HepG2 (cell line): Measurements from ENCODE around the gene STH. TPM values are rescaled to one million over a fixed set of nuclear protein-coding genes. Genes with fewer than 3 reads are reported as not detected.

ENCODE experiments used
- ARID3A ChIP-seq: IDR thresholded peaks from 2 replicates; pipeline ENCODE4 v1.6.1; 2012; ENCODE audit warnings: low read depth, low read length, improper control_type of control experiment
- HCFC1 ChIP-seq: fragments of 150-350 bp; IDR thresholded peaks from 2 replicates; pipeline ENCODE4 v1.6.1; 2014; ENCODE audit warnings: low read depth, low read length
- HHEX ChIP-seq: IDR thresholded peaks from 2 replicates; pipeline ENCODE4 v1.6.1; 2016; ENCODE audit warnings: control low read depth
- NR2F6 ChIP-seq, 2 experiments: IDR thresholded peaks; 2 replicates each; pipeline ENCODE4 v1.6.1; 2016; ENCODE audit warnings: antibody characterized with exemption in 1 of 2, mild to moderate bottlenecking in 1 of 2
- PTBP1 ChIP-seq: fragments of 200-400 bp; formaldehyde crosslinking; IDR thresholded peaks from 2 replicates; pipeline ENCODE4 v1.6.1; 2018; ENCODE audit warnings: low read length, low read depth; ENCODE audit not compliant: poor library complexity, severe bottlenecking
- SIX4 ChIP-seq: sonication (generic); formaldehyde crosslinking; IDR thresholded peaks from 2 replicates; pipeline ENCODE4 v1.4.0; 2020; ENCODE audit warnings: missing genetic modification reagents
- THRA ChIP-seq: sonication (generic); formaldehyde crosslinking; IDR thresholded peaks from 2 replicates; pipeline ENCODE4 v1.4.0; 2020; ENCODE audit warnings: missing genetic modification reagents, borderline replicate concordance
- TOPORS ChIP-seq: sonication (generic); formaldehyde crosslinking; IDR thresholded peaks from 2 replicates; pipeline ENCODE4 v1.8.0; 2023; ENCODE audit warnings: mild to moderate bottlenecking, missing genetic modification reagents
- ZBED4 ChIP-seq: sonication (generic); formaldehyde crosslinking; IDR thresholded peaks from 2 replicates; pipeline ENCODE4 v1.4.0; 2020; ENCODE audit warnings: missing genetic modification reagents, borderline replicate concordance
- ZBTB46 ChIP-seq: sonication (generic); formaldehyde crosslinking; IDR thresholded peaks from 2 replicates; pipeline ENCODE4 v1.4.0; 2020; ENCODE audit warnings: mild to moderate bottlenecking, missing genetic modification reagents, borderline replicate concordance
- ZKSCAN1 ChIP-seq: fragments of 150-350 bp; IDR thresholded peaks from 2 replicates; pipeline ENCODE4 v1.6.1; 2014; ENCODE audit warnings: low read length
- ZNF256 ChIP-seq: sonication (generic); formaldehyde crosslinking; conservative IDR thresholded peaks from 2 replicates; pipeline ENCODE4 v1.4.0; 2020; ENCODE audit warnings: missing genetic modification reagents
- ZNF329 ChIP-seq: sonication (generic); formaldehyde crosslinking; IDR thresholded peaks from 2 replicates; pipeline ENCODE4 v1.9.0; 2021; ENCODE audit warnings: low read depth, mild to moderate bottlenecking, missing genetic modification reagents
- ZNF562 ChIP-seq: sonication (generic); formaldehyde crosslinking; IDR thresholded peaks from 2 replicates; pipeline ENCODE4 v1.8.0; 2022; ENCODE audit warnings: missing genetic modification reagents, borderline replicate concordance
- ZNF580 ChIP-seq: IDR thresholded peaks from 2 replicates; pipeline ENCODE4 v1.6.1; 2016; ENCODE audit warnings: low read depth, borderline replicate concordance
- ZNF691 ChIP-seq: sonication (generic); formaldehyde crosslinking; IDR thresholded peaks from 2 replicates; pipeline ENCODE4 v1.4.0; 2020; ENCODE audit warnings: missing genetic modification reagents, low read depth, mild to moderate bottlenecking, borderline replicate concordance
- ZSCAN21 ChIP-seq: sonication (generic); formaldehyde crosslinking; IDR thresholded peaks from 2 replicates; pipeline ENCODE4 v1.8.0; 2022; ENCODE audit warnings: mild to moderate bottlenecking, missing genetic modification reagents, moderate library complexity, borderline replicate concordance
- polyA plus RNA-seq, 8 experiments: library from polyadenylated mRNA; depleted of rRNA in 3 of 8; stranded (reverse) in 7 of 8; unstranded in 1 of 8; fragments of >200 nt; fragmentation: Illumina TruSeq in 4 of 8; extraction: Trizol in 4 of 8; gene quantifications; 2 replicates each; pipeline versions ENCODE4 v1.2.1 to v1.2.3, GENCODE V29; 2011 to 2016; ENCODE audit warnings: low read depth in 4 of 8, missing spikeins in 1 of 8, mixed read lengths in 1 of 8; ENCODE audit not compliant: insufficient read depth in 1 of 8
- total RNA-seq, 5 experiments: library from RNA; depleted of rRNA; stranded (reverse); fragments of >200 nt; fragmentation: Illumina TruSeq; extraction: Trizol; gene quantifications; 2 replicates each; pipeline ENCODE4 v1.2.3, GENCODE V29; 2016; ENCODE audit warnings: low read depth in 1 of 5

STH gene
- total and polyA plus RNA-seq, 2 of the 13 experiments (the other 11 are each of a cell fraction or from before 2014, with no cell fraction given), result not detected

- TF ChIP-seq ZBED4, result peak; percentile 54; the same call in 1 of the 2 replicates
- TF ChIP-seq NR2F6 (IDR thresholded peaks at IDR 0.05), result no peak
- no peak for TF ChIP-seq NR2F6 (CRISPR knock-in tag; IDR thresholded peaks at IDR 0.05)
- TF ChIP-seq ZBTB46 (CRISPR knock-in tag), result no peak
- peak; percentile 60 for TF ChIP-seq THRA (CRISPR knock-in tag)
- TF ChIP-seq SIX4 (CRISPR knock-in tag), result no peak
- TF ChIP-seq ZNF329 (CRISPR knock-in tag), result 0 out of 2 replicates have a peak, but pooled peaks have one; percentile 3
- no peak for TF ChIP-seq TOPORS (CRISPR knock-in tag)
- no peak for TF ChIP-seq ZNF256 (CRISPR knock-in tag)
- no peak for TF ChIP-seq ZNF691 (CRISPR knock-in tag)
- no peak for TF ChIP-seq ZKSCAN1
- 0 out of 2 replicates have a peak, but pooled peaks have one; percentile 27 for TF ChIP-seq ARID3A
- TF ChIP-seq PTBP1, result no peak
- no peak for TF ChIP-seq HCFC1
- 0 out of 2 replicates have a peak, but pooled peaks have one; percentile 47 for TF ChIP-seq ZNF580 (CRISPR knock-in tag)
- no peak for TF ChIP-seq HHEX (CRISPR knock-in tag)
- no peak for TF ChIP-seq ZSCAN21 (CRISPR knock-in tag)
- TF ChIP-seq ZNF562, result no peak
Measured at GRCh38 chr17:46002311-46002972, 3.4 kb downstream of the STH start (continued).
